ENCODE measurements around the gene EPC1.
"Not testable (repeated sequence)": the region's sequence is repeated elsewhere in the genome, so short reads cannot be mapped to it uniquely, and the experiment has no call there.

Gene EPC1

DNA sequence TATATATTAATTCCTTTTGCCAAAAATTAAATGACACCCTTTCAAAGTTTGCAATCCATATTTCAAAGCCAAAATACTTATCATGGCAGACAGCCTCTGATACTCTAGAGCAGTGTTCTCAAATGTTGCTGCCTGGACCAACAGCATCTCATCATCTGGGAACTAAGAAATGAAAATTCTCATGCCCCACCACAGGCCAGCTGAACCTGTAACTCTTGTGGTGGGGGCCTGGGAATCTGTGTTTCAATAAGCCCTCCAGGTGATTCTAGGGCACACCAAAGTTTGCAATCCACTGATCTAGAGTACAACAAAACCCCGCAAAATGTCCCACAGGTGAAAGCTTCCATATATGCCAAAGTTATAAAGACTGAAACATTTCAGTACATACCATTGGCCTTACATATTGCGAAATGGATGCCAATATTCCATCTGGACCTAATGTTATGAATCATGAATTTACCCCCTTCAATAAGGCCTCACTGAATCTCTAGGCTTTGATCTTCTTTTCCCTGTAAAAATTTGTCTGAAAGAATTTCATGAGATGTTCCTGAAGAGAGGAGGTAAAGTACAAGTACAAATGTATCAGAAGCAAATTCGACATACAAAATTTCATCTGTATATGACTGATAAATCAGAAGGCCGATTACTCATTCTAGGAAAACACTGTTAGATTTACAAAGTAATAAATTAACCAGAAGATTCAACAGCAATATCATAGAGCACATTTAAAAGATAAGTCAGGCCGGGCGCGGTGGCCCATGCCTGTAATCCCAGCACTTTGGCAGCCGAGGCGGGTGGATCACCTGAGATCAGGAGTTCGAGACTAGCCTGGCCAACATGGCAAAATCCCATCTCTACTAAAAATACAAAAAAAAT, 25.3 kb upstream of the EPC1 start:
- no peak for DNase-seq

DNA sequence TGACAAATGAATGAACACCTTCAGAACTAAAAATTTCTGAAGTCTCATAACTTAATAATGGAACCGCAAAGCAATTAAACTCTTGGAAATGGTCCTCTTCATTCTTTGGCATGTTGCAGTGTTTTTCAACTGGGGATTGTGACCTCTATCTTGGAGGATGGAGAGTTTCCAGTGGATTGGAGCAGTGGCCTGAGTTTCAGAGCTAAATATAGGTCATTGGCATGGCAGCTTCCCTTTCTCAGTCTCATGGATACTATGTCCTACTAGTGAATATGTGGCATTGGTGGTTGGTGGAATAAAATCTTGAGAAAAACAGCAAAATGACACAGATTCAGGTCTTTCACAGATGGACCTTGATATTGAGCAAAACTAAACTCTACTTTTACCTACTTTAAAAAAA, 24.1 kb upstream of the EPC1 start:
- no peak for DNase-seq

DNA sequence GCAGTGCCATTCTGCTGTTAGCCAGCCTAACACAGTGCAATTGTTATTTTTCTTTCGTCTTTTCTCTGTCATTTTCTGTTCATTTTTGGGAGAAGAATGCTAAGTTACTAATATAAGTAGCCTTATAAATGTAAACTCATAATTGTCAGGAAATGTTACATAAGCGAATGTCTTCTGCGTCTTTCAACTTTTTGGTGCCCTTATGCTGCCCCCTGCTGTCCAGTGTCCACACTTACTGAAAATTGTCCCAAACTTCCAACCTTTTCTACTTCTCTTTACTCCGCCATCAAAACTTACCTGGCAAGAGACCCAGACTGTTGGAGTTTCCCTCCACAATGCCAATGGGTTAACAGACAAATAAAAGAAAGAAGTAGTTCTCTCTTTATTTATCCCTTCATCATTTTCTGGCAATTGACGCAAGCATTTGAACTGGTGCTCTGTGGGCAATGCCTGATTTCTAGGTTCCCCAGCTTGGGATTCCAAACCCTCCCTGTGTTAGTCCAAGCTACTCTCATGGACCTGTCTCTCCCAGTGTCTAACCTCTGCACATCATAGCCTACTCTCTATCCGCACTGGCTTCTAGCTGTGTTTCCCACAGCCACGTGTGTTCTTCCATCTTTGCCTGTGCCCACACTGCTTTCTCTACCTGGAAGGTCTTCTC, 21.0 kb upstream of the EPC1 start:
- peak; percentile 78 for DNase-seq

DNA sequence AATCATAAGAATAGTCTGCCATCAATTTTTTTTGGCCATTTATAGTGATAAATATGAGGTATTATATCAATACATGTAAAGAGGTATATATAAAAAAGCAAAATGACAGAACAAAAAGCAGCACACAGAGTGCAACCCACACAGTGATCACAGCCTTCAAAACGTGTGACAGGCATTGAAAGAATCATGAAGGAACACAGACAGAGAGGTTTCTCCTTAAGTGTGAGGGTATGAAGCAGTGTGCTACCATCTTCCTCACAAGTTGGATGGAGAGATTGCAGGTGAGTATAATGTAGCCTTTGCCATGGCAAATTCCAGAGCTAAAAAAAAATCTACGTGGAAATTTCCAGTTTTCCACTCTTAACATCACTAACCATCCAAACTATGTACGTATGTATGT, 19.6 kb upstream of the EPC1 start:
- DNase-seq: no peak

- no peak for DNase-seq
Measured at GRCh38 chr10:32366111-32366510, 19.2 kb upstream of the EPC1 start.

GRCh38 chr10:32365404-32365803, 18.4 kb upstream of the EPC1 start:
- DNase-seq: not testable (repeated sequence)

GRCh38 chr10:32362571-32362970, 15.6 kb upstream of the EPC1 start:
- DNase-seq: no peak

GRCh38 chr10:32360884-32361283, 13.9 kb upstream of the EPC1 start:
- no peak for DNase-seq

GRCh38 chr10:32360241-32360640, 13.3 kb upstream of the EPC1 start:
- no peak for DNase-seq

DNA sequence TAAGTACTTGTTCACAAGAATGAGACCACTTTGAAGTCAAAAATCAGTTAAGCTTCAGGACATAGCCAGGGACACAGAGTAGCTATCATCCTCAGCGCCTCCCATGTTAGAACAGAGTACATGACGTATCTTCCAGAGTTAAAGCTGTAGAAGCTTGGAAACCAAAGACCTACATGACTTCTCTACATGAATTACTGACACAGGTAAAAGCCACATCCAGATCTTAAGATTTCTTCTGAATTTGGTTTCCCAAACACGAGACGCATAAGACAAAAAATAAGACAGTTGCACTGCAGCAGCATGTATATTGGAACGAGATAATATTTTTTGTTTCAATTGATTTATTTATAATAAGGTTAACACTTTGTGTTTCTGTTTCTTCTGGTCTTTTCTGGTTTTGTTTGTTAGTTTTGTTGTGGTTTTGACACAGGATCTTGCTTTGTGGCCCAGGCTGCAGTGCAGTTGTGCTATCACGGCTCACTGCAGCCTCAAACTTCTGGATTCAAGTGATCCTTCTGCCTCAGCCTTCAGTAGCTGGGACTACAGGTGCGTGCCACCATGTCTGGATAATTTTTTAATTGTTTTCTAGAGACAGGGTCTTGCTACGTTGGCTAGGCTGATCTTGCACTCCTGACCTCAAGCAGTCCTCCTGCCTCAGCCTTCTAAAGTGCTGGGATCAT, 10.2 kb upstream of the EPC1 start:
- peak; percentile 32 for DNase-seq

GRCh38 chr10:32354690-32355089, 7.7 kb upstream of the EPC1 start:
- not testable (repeated sequence) for DNase-seq

DNA sequence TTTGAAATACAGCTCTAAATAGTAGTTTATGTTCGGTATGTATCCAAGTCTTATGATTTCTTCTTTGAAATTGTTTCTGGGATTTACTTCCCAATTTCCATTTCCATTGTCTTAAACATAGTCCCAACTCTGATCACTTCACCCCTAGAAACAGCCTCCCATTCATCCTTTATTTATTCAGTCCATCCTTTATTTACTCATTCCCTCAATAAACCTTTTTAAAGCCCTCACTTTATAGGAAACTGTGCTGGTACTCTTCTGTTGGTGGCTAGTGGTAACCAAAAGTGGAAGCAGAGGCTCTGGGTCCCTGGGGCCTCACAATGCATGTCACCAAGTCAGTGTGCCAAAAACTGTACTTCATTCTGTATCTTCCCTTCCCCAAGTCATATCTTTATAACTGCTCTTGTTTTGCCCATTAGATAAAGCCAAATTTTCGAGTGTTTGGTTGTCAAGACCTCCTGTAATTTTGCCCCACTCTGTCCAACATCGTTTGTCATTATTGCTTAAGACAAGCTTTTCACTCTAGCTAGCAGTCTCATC, 3.9 kb upstream of the EPC1 start:
- no peak for DNase-seq

DNA sequence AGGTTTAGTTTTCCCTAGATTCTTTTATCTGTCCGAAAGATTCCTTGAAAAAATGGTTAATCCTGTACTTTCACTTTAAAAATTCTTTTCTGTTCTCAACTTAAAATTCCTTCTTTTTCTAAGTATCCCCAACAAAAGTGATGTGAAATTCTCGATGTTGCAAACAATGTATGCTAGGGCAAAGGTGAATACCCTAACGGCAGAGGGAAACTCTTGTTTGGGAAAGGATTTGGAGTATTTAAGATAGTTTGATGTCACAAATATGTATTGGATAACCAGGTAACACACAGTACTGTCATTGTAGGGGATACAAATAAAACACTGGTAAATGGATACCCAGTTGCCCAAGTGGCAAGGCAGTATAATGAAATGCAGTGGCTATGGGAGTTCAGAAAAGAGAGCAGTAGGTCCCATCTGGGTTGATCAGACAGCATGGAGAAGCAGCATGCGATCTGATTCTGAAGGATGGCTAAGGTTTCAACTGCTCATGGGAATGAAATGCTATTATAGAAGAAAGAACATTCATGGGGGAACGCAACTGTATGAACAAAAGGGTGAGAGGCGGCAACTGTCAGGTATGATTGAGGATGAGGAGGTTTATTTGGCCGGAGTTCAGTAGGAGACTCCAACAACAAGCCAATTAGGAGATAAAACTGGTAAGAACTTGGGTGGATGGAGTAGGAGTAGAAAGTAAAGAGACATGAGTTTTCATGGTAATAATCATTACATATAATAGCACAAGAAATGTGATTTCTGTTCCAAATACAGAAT, 3.2 kb upstream of the EPC1 start:
- no peak for DNase-seq

- DNase-seq: no peak
Measured at GRCh38 chr10:32349199-32349585, 2.2 kb upstream of the EPC1 start.

GRCh38 chr10:32348297-32349198, 1.6 kb upstream of the EPC1 start:
- DNase-seq: no peak

- no peak for DNase-seq
Measured at GRCh38 chr10:32347363-32348022, 535 bp upstream of the EPC1 start.

- peak; percentile 96 for DNase-seq
Measured at GRCh38 chr10:32346134-32346550, 816 bp downstream of the EPC1 start.

GRCh38 chr10:32341596-32341995, 5.4 kb downstream of the EPC1 start:
- no peak for DNase-seq

GRCh38 chr10:32340596-32341180, 6.3 kb downstream of the EPC1 start:
- DNase-seq: peak; percentile 43

DNA sequence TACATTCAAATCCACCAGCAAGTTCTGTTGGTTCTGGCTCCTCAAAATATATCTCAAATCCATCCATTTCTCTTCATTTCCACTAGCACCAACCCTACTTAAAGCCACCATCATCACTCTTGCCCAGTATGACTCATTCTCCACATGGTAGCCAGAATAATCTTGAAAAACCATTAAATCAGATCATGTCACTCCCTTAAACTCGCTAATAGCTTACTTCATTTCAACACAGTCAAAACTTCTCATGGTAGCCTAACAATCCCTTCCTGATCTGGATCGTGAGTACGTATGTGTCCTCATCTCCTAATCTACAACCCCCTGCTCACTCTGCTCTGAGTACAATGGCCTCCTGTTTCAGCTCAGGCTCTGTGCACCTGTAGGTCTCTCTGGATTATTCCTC, 8.7 kb downstream of the EPC1 start:
- no peak for DNase-seq

- DNase-seq: no peak
Measured at GRCh38 chr10:32337350-32337749, 9.6 kb downstream of the EPC1 start.
